IMR-90 (cell line): ENCODE results near the gene LEF1. TPM values are rescaled to one million over a fixed set of nuclear protein-coding genes. Genes with fewer than 3 reads are reported as not detected.

ENCODE experiments used
- ATAC-seq: fragments of 200-7000 bp; cut with Tn5 transposase; 2 replicates; pipeline ENCODE4 v1.9.1; 2020; ENCODE audit warnings: low read depth, mild to moderate bottlenecking, moderate library complexity
- BruUV-seq: library from RNA; stranded (reverse); fragments of 400-500 nt; replicated peaks from 2 replicates; lab custom pipeline; 2021; lab: Mats Ljungman, UMichigan
- CTCF ChIA-PET: fragments of 300-600 bp; formaldehyde crosslinking; extraction: SDS; loops from one replicate; lab custom pipeline; 2021; ENCODE audit warnings: antibody characterized with exemption; lab: Yijun Ruan, JAX
- POLR2A ChIA-PET: fragments of 300-600 bp; sonication (Branson Sonifier 250); formaldehyde crosslinking; loops from one replicate; lab custom pipeline; 2022; ENCODE audit warnings: antibody characterized with exemption; ENCODE audit not compliant: unreplicated experiment; lab: Charles Lee
- DNase-seq: peaks from one replicate; pipeline ENCODE4 v3.0.0; 2013
- H2AFZ ChIP-seq: replicated peaks from 2 replicates; pipeline ENCODE3; 2013; ENCODE audit warnings: low read length, mild to moderate bottlenecking; ENCODE audit not compliant: poor library complexity
- H2AK5ac ChIP-seq: 2 replicates; pipeline ENCODE4 v1.6.1; 2013; ENCODE audit warnings: low read depth, low read length, inconsistent platforms
- H2AK9ac ChIP-seq: replicated peaks from 2 replicates; pipeline ENCODE3; 2013; ENCODE audit warnings: mild to moderate bottlenecking, low read depth, low read length, moderate library complexity; ENCODE audit not compliant: poor library complexity
- H2BK120ac ChIP-seq: 2 replicates; pipeline ENCODE4 v1.6.1; 2013; ENCODE audit warnings: low read depth, low read length, inconsistent platforms
- H2BK15ac ChIP-seq: 3 replicates; pipeline ENCODE4 v1.6.1; 2013; ENCODE audit warnings: low read depth, low read length, inconsistent platforms
- H2BK20ac ChIP-seq: 2 replicates; pipeline ENCODE4 v1.6.1; 2013; ENCODE audit warnings: low read depth, mild to moderate bottlenecking, inconsistent platforms, low read length, moderate library complexity
- H2BK5ac ChIP-seq: 2 replicates; pipeline ENCODE4 v1.6.1; 2013; ENCODE audit warnings: mild to moderate bottlenecking, low read depth, low read length, inconsistent platforms; ENCODE audit not compliant: poor library complexity, severe bottlenecking
- H3K14ac ChIP-seq: replicated peaks from 2 replicates; pipeline ENCODE4 v1.6.1; 2013; ENCODE audit warnings: low read depth, low read length, inconsistent platforms
- H3K18ac ChIP-seq: 2 replicates; pipeline ENCODE4 v1.6.1; 2013; ENCODE audit warnings: low read depth, low read length, control low read depth
- H3K23ac ChIP-seq: 2 replicates; pipeline ENCODE4 v1.6.1; 2013; ENCODE audit warnings: low read depth, low read length, inconsistent platforms
- H3K27ac ChIP-seq: 2 replicates; pipeline ENCODE4 v1.5.1; 2013; ENCODE audit warnings: mild to moderate bottlenecking, control low read depth, low read length; ENCODE audit not compliant: insufficient read depth
- H3K27me3 ChIP-seq: 2 replicates; pipeline ENCODE4 v1.6.1; 2013; ENCODE audit warnings: low read length; ENCODE audit not compliant: control insufficient read depth, insufficient read depth
- H3K36me3 ChIP-seq: 2 replicates; pipeline ENCODE4 v1.6.1; 2013; ENCODE audit warnings: low read length, mixed read lengths; ENCODE audit not compliant: control insufficient read depth, insufficient read depth
- H3K4ac ChIP-seq: 2 replicates; pipeline ENCODE4 v1.6.1; 2013; ENCODE audit warnings: low read depth, low read length, inconsistent platforms
- H3K4me1 ChIP-seq: 2 replicates; pipeline ENCODE4 v1.6.1; 2013; ENCODE audit warnings: low read length, mixed read lengths; ENCODE audit not compliant: control insufficient read depth, insufficient read depth
- H3K4me2 ChIP-seq: 2 replicates; pipeline ENCODE4 v1.6.1; 2013; ENCODE audit warnings: low read depth, mild to moderate bottlenecking, control low read depth, low read length, moderate library complexity
- H3K4me3 ChIP-seq: 2 replicates; pipeline ENCODE4 v1.5.1; 2013; ENCODE audit warnings: low read depth, mild to moderate bottlenecking, control low read depth, low read length, moderate library complexity; ENCODE audit not compliant: insufficient read depth
- H3K56ac ChIP-seq: 2 replicates; pipeline ENCODE4 v1.6.1; 2013; ENCODE audit warnings: low read length, inconsistent platforms; ENCODE audit not compliant: insufficient read depth; ENCODE audit errors: extremely low read depth
- H3K79me1 ChIP-seq, 2 experiments: 2 replicates each; pipeline ENCODE4 v1.6.1; 2013; ENCODE audit warnings: low read length in 2 of 2, inconsistent platforms in 1 of 2, low read depth in 1 of 2
- H3K9ac ChIP-seq: 2 replicates; pipeline ENCODE4 v1.6.1; 2013; ENCODE audit warnings: low read depth, low read length, control low read depth
- H3K9me1 ChIP-seq: 2 replicates; pipeline ENCODE4 v1.6.1; 2013; ENCODE audit warnings: low read length, inconsistent platforms; ENCODE audit not compliant: insufficient read depth
- H3K9me3 ChIP-seq: 2 replicates; pipeline ENCODE4 v1.6.1; 2013; ENCODE audit warnings: low read length; ENCODE audit not compliant: control insufficient read depth, insufficient read depth
- H4K20me1 ChIP-seq: 2 replicates; pipeline ENCODE4 v1.6.1; 2013; ENCODE audit warnings: low read length, inconsistent platforms; ENCODE audit not compliant: insufficient read depth
- H4K5ac ChIP-seq: 2 replicates; pipeline ENCODE4 v1.6.1; 2013; ENCODE audit warnings: mild to moderate bottlenecking, low read depth, low read length, control low read depth
- H4K8ac ChIP-seq, 2 experiments: 2 replicates each; pipeline ENCODE4 v1.6.1; 2013; ENCODE audit warnings: low read depth in 2 of 2, low read length in 2 of 2, control low read depth in 1 of 2, inconsistent platforms in 1 of 2
- H4K91ac ChIP-seq: 2 replicates; pipeline ENCODE4 v1.6.1; 2013; ENCODE audit warnings: low read depth, low read length, inconsistent platforms; ENCODE audit not compliant: insufficient read depth
- BHLHE40 ChIP-seq: fragments of 150-350 bp; IDR thresholded peaks from 2 replicates; pipeline ENCODE4 v1.6.1; 2016; ENCODE audit warnings: mild to moderate bottlenecking, low read depth, low read length
- CEBPB ChIP-seq: IDR thresholded peaks from 2 replicates; pipeline ENCODE4 v1.6.1; 2012; ENCODE audit warnings: low read depth, low read length, improper control_type of control experiment
- CTCF ChIP-seq: conservative IDR thresholded peaks from 2 replicates; pipeline ENCODE4 v1.5.1; 2012; ENCODE audit warnings: mild to moderate bottlenecking, low read depth, low read length, improper control_type of control experiment
- ELK1 ChIP-seq: fragments of 150-350 bp; IDR thresholded peaks from 2 replicates; pipeline ENCODE4 v1.6.1; 2016; ENCODE audit warnings: low read depth, mild to moderate bottlenecking, low read length, moderate library complexity, borderline replicate concordance
- FOS ChIP-seq: fragments of 150-350 bp; IDR thresholded peaks from 2 replicates; pipeline ENCODE4 v1.6.1; 2016; ENCODE audit warnings: low read depth, low read length
- MAFK ChIP-seq: IDR thresholded peaks from 2 replicates; pipeline ENCODE4 v1.6.1; 2012; ENCODE audit warnings: low read depth, low read length, improper control_type of control experiment
- MAZ ChIP-seq: IDR thresholded peaks from 2 replicates; pipeline ENCODE4 v1.6.1; 2012; ENCODE audit warnings: low read depth, mild to moderate bottlenecking, low read length, improper control_type of control experiment, moderate library complexity, borderline replicate concordance
- MXI1 ChIP-seq: IDR thresholded peaks from 2 replicates; pipeline ENCODE4 v1.6.1; 2012; ENCODE audit warnings: low read depth, mild to moderate bottlenecking, low read length, moderate library complexity, borderline replicate concordance
- NFE2L2 ChIP-seq: fragments of 150-350 bp; IDR thresholded peaks from 2 replicates; pipeline ENCODE4 v1.6.1; 2016; ENCODE audit warnings: low read depth, mild to moderate bottlenecking, low read length
- POLR2A ChIP-seq: IDR thresholded peaks from 2 replicates; pipeline ENCODE4 v1.6.1; 2012; ENCODE audit warnings: mild to moderate bottlenecking, low read depth, low read length
- RAD21 ChIP-seq: IDR thresholded peaks from 2 replicates; pipeline ENCODE4 v1.6.1; 2012; ENCODE audit warnings: low read length, improper control_type of control experiment
- RCOR1 ChIP-seq: IDR thresholded peaks from 2 replicates; pipeline ENCODE4 v1.6.1; 2012; ENCODE audit warnings: mild to moderate bottlenecking, low read length, improper control_type of control experiment; ENCODE audit not compliant: insufficient replicate concordance
- RFX5 ChIP-seq: IDR thresholded peaks from 2 replicates; pipeline ENCODE4 v1.8.0; 2012; ENCODE audit warnings: low read depth, mild to moderate bottlenecking, low read length, moderate library complexity
- SMC3 ChIP-seq: fragments of 150-350 bp; IDR thresholded peaks from 2 replicates; pipeline ENCODE4 v1.6.1; 2016; ENCODE audit warnings: low read depth, mild to moderate bottlenecking, antibody characterized with exemption, low read length, moderate library complexity
- WGBS, 2 experiments: methylation state at CpG; one replicate each; pipeline versions ENCODE4 v1.1.5 to v1.1.7; 2013; ENCODE audit warnings: missing lambda C conversion rate in 2 of 2; ENCODE audit not compliant: insufficient read length in 1 of 2; ENCODE audit errors: extremely low coverage in 2 of 2; 5-methylcytosine and 5-hydroxymethylcytosine counted together
- dilution Hi-C: fragments of 300-500 bp; cut with HindIII; formaldehyde crosslinking; loops from one replicate; pipeline ENCODE4 v1.14.3; 2018; ENCODE audit warnings: low sequenced_read_pairs; ENCODE audit not compliant: unreplicated experiment
- in situ Hi-C: fragments of 300-500 bp; cut with MboI; formaldehyde crosslinking; loops from 3 replicates; pipeline ENCODE4 v1.14.3; 2019; ENCODE audit warnings: low sequenced_read_pairs, inconsistent platforms, mixed read lengths
- intact Hi-C: fragments of 100-400 bp; cut with micrococcal nuclease; formaldehyde crosslinking; loops from 2 replicates; pipeline ENCODE4 v1.10.0; 2022
- polyA plus RNA-seq, 3 experiments: library from polyadenylated mRNA; depleted of rRNA; stranded (reverse); fragments of >200 nt; gene quantifications; 2 replicates each; pipeline ENCODE4 v1.2.3, GENCODE V29; 2012; ENCODE audit warnings: low replicate concordance in 1 of 3
- total RNA-seq: library from RNA; depleted of rRNA; stranded (reverse); fragments of >200 nt; gene quantifications from 2 replicates; pipeline ENCODE4 v1.2.3, GENCODE V29; 2012
- TF ChIP-seq, protein P1 (sequence below): fragments of 150-350 bp; IDR thresholded peaks from 2 replicates; pipeline ENCODE4 v1.6.1; 2017; ENCODE audit warnings: mild to moderate bottlenecking, antibody characterized with exemption, low read length, low read depth

Gene LEF1
- total and polyA plus RNA-seq, 2 of the 4 experiments (the other 2 are of a cell fraction) = 1.7 to 1.8 TPM

DNA sequence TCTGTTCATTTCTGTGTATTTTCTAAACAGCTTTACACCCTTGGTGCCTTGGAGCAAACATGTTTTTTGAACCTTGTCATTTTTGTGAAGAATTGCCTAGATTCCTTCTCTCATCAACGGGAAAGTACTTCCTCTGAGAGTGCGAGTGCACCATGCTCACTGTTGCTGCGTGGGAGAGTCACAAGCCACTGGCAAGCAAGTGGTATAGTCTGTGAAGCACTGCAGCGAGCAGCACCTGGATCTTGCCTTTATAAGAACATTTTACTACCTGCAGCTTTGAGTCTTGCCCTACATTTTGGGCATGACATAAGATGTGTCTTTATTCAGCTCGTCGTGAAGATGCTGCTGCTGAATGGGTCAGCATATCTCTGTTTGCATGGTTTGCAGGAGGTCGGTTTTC lies 134.2 kb downstream of the LEF1 start:
- no peak overlapping the region for H3K56ac ChIP-seq
- no peaks in the 10 kb centered on the region; the same call in 1 of the 2 replicates for H3K9me1 ChIP-seq
- no peak overlapping the region for H3K18ac ChIP-seq
- H3K27me3 ChIP-seq = no peaks in the 10 kb centered on the region
- H2AK5ac ChIP-seq = no peak overlapping the region
- H2AK9ac ChIP-seq = no peak overlapping the region
- no peak overlapping the region for H3K4me3 ChIP-seq
- 0 out of 2 replicates have a peak, but pooled peaks cover 2% of the 10 kb centered on the region for H3K9me3 ChIP-seq
- no peak overlapping the region for H3K27ac ChIP-seq
- peaks cover 4% of the 10 kb centered on the region for H3K36me3 ChIP-seq
- POLR2A ChIA-PET = no interaction called here
- no peak overlapping the region for H3K14ac ChIP-seq
- WGBS, 2 experiments = 93% methylated on average over 2 of the region's 7 CpGs; no CpG with 5 or more reads in 1 of the 2 experiments
- no peak for DNase-seq
- in situ Hi-C loops = no loop called here
- H3K4me1 ChIP-seq = peaks cover under 1% of the 10 kb centered on the region; the same call in 1 of the 2 replicates
- H2AFZ ChIP-seq = no peak overlapping the region
- no peaks in the 10 kb centered on the region for H4K20me1 ChIP-seq
- no peak overlapping the region for H3K9ac ChIP-seq
- H2BK120ac ChIP-seq = no peak overlapping the region
- H4K8ac ChIP-seq = no peak overlapping the region
- H3K4me2 ChIP-seq = no peak overlapping the region
- dilution Hi-C loops = no loop called here
- no peak overlapping the region for H3K4ac ChIP-seq
- no peak for TF ChIP-seq CTCF
- no peak for TF ChIP-seq NFE2L2
- no peak for TF ChIP-seq RCOR1
- TF ChIP-seq FOS = no peak
- no peak for TF ChIP-seq BHLHE40
- TF ChIP-seq, protein P1, sequence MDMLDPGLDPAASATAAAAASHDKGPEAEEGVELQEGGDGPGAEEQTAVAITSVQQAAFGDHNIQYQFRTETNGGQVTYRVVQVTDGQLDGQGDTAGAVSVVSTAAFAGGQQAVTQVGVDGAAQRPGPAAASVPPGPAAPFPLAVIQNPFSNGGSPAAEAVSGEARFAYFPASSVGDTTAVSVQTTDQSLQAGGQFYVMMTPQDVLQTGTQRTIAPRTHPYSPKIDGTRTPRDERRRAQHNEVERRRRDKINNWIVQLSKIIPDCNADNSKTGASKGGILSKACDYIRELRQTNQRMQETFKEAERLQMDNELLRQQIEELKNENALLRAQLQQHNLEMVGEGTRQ = no peak
- no peak for TF ChIP-seq CEBPB
- TF ChIP-seq RAD21 = no peak
- TF ChIP-seq MAZ = no peak
- no peak for TF ChIP-seq POLR2A
- TF ChIP-seq MAFK = no peak
- TF ChIP-seq SMC3 = no peak
- no peak for TF ChIP-seq MXI1
- no peak for TF ChIP-seq ELK1
- TF ChIP-seq RFX5 = no peak
- H4K91ac ChIP-seq = no peak overlapping the region
- CTCF ChIA-PET = interaction anchor here (1.1 to 1.4 kb wide), 3 partner anchors 9 to 538 kb away, joined by 3 to 5 read pairs (median 3); no protein-coding TSS in a partner anchor
- no peak overlapping the region for H4K5ac ChIP-seq
- H3K23ac ChIP-seq = no peak overlapping the region
- no peak for ATAC-seq
- no peak overlapping the region for H2BK5ac ChIP-seq
- no peak overlapping the region for H2BK15ac ChIP-seq
- no peak overlapping the region for H2BK20ac ChIP-seq
- intact Hi-C loops = no loop called here
- BruUV-seq = no TSS peak
- no peaks in the 10 kb centered on the region for H3K79me1 ChIP-seq
